ENCODE results near the gene HOXA10. TPM values are rescaled to one million over a fixed set of nuclear protein-coding genes. Genes with fewer than 3 reads are reported as not detected.

The HOXA10 gene
- total RNA-seq, 1 donor from 2014 or later: not detected

DNA sequence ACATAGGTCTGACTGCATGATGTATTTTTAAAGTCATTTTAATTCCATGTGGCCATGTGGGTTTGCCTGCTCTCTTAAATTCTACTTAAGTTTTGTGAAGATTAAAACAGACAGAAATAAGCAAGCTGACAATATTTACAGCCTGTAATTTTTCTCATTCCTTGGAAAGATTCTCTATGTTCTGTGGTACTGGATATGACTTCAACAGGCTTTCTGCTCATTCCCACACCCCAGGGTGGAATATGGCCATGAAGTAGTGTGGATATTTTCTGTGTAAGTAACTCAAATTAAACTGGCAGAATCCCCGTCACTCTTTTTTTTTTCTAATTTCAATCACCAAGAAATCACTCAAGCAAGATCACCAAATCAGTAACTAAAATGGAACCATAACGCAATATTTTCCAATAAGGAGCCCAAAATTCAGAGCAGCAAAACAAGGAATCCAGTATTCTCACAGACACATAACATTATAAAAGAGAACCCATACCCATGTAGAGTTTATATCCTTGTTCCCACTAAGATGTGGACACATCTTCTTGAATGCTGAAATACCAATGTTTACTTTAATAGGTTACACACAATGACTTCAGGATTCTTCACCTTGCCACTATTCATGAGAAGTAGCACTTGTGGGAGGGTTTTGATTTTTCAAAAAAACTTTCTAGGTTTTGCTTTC, 36.3 kb downstream of the HOXA10 start:
- intact Hi-C loops (cut with micrococcal nuclease): no loop called here

DNA sequence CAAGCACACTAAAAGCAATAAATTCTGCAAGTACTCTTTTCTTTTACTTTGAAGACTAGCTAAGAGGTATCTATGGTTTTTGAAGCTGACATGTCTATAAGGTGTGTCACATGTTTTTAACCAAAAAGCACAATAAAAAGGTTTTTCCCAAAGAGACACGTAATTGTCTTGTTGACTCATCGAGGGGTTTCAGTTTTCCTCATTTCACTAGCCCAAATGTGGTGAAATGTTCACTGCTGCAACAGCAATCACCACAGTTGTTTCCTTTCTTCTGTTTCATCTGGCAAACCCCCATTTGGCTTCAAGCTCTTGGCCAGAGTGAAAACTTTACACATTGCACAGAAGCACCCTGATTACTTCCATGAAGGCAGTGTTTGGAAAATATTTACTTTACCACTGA, 39.7 kb downstream of the HOXA10 start:
- intact Hi-C loops (cut with micrococcal nuclease): loop anchor here (2.0 to 5.0 kb wide), 4 partner anchors 16 to 932 kb away; partner anchors contain the start of genes CBX3, HNRNPA2B1 and SKAP2

DNA sequence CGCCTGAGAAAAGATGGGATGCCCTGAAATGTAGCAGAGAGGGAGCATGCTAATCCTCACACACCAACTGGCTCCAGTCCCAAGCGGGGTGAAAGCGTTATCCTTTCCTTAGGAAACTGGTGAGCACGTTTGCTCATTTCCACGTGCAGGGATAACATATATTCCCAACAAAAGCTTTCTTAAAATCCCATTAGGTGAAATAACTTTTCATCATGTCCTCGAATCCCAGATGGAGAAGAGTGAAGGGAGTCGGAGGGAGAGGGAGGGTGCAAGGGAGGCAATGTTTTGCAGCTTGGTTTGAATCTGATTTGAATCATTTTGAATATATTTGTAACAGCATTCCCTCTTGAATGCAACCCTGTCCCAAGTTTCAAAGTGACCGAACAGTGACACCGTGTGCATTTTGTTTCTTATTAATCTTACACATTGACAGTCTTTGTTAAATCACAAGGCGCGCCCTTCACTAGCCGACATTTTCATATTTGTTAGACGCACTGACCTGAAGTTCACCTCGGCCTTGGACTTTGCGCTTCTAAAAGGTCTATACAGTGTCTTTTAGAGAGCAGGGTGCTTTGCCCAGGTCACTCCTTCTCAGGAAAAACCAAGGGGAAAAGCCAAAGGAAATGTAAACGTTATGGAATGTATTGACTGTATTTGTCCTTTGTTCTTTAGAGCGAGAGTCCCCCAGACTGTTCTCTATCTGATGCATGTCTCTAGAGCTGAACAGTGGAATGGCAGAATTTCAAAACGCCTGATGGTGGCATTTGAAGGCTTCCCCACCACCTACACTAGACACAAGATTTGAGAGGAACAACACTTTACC, 40.5 kb downstream of the HOXA10 start:
- intact Hi-C loops (cut with micrococcal nuclease): loop anchor here (2.0 to 5.0 kb wide), 4 partner anchors 17 to 931 kb away; partner anchors contain the start of genes CBX3, HNRNPA2B1 and SKAP2

GRCh38 chr7:27132978-27133377, 41.1 kb downstream of the HOXA10 start:
- intact Hi-C loops (cut with micrococcal nuclease): loop anchor here (5.0 kb wide), 3 partner anchors 271 to 931 kb away; partner anchors contain the start of genes CBX3, HNRNPA2B1 and SKAP2

DNA sequence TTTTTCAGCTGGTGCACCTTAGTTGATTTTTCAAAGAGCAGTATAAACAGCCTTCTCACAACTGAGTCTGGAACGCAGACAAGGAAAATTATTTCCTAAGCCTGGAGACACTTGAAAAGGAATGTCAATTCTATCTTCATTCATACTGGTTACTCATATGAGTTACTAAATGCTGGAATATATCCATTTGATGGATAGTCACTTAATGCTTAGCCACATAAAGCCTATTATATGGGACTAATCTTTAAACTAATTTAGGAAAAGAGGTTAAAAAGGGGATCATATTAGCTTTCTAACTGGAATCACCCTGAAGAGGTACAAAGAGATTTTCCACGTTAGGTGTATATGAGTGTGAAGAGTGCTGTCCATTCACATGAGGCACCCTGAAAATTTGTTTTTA, 41.9 kb downstream of the HOXA10 start:
- intact Hi-C loops (cut with micrococcal nuclease): loop anchor here (5.0 kb wide), 3 partner anchors 270 to 930 kb away; partner anchors contain the start of genes CBX3, HNRNPA2B1 and SKAP2

DNA sequence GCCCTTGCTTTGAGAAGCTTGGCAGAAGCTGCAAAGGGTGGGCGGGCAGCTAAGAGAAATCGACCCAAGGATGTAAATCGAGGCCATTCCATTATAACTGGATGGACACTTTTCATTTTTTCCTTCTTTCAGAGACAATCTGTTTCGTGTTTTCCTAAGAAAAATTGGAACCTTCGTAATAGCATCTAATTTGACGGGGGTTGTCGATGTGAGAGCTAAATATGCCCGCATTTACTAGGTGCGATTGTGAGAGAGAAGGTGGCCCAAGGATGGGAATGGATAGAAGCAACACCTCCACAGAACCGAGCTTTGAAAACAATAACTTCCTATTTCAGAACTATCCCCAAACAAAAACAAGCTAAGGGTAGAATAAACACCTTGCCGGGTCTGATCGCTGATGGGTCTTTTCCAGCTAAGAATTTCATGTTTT, 42.7 kb downstream of the HOXA10 start:
- intact Hi-C loops (cut with micrococcal nuclease): loop anchor here (5.0 kb wide), 3 partner anchors 269 to 929 kb away; partner anchors contain the start of genes CBX3, HNRNPA2B1 and SKAP2

DNA sequence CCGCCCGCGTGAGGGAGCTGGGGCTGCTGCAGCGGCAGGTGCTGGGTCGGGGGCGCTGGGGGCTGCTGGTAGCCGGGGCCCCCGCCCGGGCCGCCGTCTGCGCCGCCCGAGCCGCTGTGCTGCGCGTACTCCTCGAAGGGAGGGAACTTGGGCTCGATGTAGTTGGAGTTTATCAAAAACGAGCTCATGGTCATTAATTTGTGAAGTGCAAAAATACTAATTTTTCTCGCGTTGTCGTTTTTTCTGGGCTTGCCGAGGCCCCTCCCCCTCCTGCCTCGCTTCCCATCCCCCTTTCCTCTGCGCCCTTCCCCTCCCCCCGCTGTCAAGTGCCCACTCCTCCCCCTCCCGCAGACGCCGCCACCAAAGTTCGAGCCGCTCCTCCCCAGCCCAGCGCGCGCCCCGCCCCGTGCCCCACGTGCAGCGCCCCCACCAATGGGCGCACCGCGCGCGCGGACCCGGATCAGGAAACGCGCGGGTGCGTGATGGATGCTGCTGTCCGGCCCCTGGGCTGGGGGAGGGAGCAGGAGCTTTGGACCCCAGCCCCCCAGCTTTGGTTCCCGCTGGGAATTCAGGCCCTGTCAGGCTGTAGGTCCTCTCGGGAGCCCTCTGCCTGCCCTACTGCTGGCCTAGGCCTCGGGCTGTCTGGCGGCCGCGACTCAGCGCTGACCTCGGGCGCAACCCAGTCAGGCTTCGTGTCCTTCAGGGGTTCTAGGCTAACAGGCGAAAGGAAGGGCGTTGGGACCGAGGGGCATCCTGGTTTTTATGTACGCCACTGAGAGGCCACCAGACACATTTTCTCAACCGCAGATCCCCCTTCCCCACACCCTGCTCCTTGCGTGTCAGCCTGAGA, 43.4 kb downstream of the HOXA10 start, which contains the start of gene HOXA4:
Gene HOXA4, minus strand, starts transcription at position 218 of the 850 bp plus-strand sequence. Its CDS starts 24 bp downstream, at position 194.
- intact Hi-C loops (cut with micrococcal nuclease): loop anchor here (1.0 to 5.0 kb wide), 4 partner anchors 34 to 928 kb away; partner anchors contain the start of genes CBX3, HNRNPA2B1 and SKAP2

DNA sequence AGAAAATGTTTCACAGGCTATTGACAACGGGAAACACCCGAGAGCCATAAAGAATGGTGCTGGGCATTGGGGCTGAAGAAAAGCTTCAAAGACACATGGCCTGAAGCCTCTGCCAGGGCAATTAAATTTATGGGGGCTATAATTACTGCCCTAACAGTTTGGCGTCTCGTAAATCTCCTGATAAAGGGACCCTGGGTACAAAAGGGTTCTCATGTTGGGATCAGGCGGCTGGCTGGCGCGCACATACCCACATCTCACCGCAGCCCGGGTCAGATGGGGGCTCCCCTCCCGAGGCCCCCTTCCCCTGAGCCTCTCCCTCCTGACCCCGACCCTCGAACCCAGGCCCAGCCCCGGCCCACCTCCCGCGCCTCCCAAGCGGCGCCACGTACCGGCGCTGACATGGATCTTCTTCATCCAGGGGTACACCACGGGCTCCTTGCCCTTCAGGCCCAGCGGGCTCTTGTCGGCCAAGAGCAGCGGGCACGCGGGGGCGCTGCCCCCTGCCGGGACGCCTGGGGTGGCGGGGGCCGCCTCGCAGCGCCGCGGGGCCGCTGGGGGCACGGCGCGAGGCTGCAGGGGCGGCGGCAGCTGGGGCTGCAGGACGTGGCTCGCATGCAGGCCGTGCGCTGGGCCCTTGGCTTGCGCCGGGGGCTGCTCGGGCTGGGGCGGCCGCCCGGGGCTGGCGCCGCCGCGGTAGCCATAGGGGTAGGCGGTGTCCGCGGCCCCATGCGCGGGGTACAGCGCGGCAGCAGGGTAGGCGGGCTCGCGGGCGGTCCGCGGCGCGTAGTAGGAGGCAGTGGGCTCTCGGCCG, 44.2 kb downstream of the HOXA10 start:
- intact Hi-C loops (cut with micrococcal nuclease): loop anchor here (1.0 to 5.0 kb wide), 4 partner anchors 34 to 928 kb away; partner anchors contain the start of genes CBX3, HNRNPA2B1 and SKAP2

- intact Hi-C loops (cut with micrococcal nuclease): no loop called here
These were observed 45.1 kb downstream of the HOXA10 start for GRCh38 chr7:27128776-27129728.

- intact Hi-C loops (cut with micrococcal nuclease): no loop called here
These were observed 46.1 kb downstream of the HOXA10 start for GRCh38 chr7:27128034-27128433.

GRCh38 chr7:27126596-27127327, 47.4 kb downstream of the HOXA10 start:
- intact Hi-C loops (cut with micrococcal nuclease): no loop called here

GRCh38 chr7:27125986-27126394, 48.1 kb downstream of the HOXA10 start:
- intact Hi-C loops (cut with micrococcal nuclease): no loop called here

- intact Hi-C loops (cut with micrococcal nuclease): no loop called here
These were observed 49.0 kb downstream of the HOXA10 start for GRCh38 chr7:27124902-27125689.

- intact Hi-C loops (cut with micrococcal nuclease): no loop called here
These were observed 49.8 kb downstream of the HOXA10 start for GRCh38 chr7:27124096-27124901.

- intact Hi-C loops (cut with micrococcal nuclease): no loop called here
These were observed 50.6 kb downstream of the HOXA10 start for GRCh38 chr7:27123477-27124053.

DNA sequence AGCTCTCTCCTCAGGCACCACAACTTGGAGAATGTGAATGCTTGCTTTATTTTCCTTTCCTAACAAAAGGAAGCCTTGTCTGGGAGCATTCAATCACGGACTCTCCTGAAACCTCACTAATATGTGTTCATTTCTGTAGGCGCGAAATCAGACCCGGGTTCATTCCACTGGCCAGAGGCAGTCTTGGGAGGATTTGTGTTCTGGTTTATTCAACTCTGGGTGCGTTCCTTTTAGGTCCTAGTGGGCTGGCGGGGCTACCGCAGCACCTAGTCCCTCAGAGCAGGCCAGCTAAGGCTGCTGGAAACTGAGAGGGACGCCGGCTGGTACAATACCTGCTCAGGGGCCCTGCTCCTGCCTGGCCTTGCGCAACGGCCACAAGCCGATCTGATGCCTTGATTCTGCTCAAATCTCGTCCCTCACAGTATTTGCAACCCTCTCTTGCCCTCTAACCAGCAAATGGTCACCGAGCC, 51.1 kb downstream of the HOXA10 start:
- intact Hi-C loops (cut with micrococcal nuclease): no loop called here
